Testis (tissue), 3 donors: ENCODE results near the gene CEP78. TPM values are rescaled to one million over a fixed set of nuclear protein-coding genes. Genes with fewer than 3 reads are reported as not detected.

ENCODE experiments used
- DNase-seq: peaks from one replicate; pipeline ENCODE4 v3.0.0-alpha.2; 2019
- H3K27ac ChIP-seq, 2 donors: fragments of 200-600 bp; sonication (generic); one replicate each; pipeline ENCODE4 v1.5.1; 2019
- H3K27me3 ChIP-seq: fragments of 200-600 bp; sonication (generic); one replicate; pipeline ENCODE4 v1.5.1; 2019
- H3K36me3 ChIP-seq: fragments of 200-600 bp; sonication (generic); one replicate; pipeline ENCODE4 v1.5.1; 2017; ENCODE audit warnings: low read depth; ENCODE audit errors: missing control alignments
- H3K4me1 ChIP-seq: fragments of 200-600 bp; sonication (generic); one replicate; pipeline ENCODE4 v1.5.1; 2019
- H3K4me3 ChIP-seq, 2 donors: fragments of 200-600 bp; sonication (generic); one replicate each; pipeline ENCODE4 v1.5.1; 2017 to 2019
- H3K9me3 ChIP-seq: fragments of 200-600 bp; sonication (generic); one replicate; pipeline ENCODE4 v1.5.1; 2017
- CTCF ChIP-seq, 3 experiments: fragments of 450-650 bp in 2 of 3; fragments of 200-600 bp in 1 of 3; sonication (generic) in 1 of 3; IDR thresholded peaks; one replicate each; pipeline ENCODE4 v1.5.1; 2016 to 2019; ENCODE audit warnings: antibody characterized with exemption in 3 of 3, mild to moderate bottlenecking in 2 of 3, moderate library complexity in 1 of 3
- POLR2A ChIP-seq: fragments of 450-650 bp; IDR thresholded peaks from one replicate; pipeline ENCODE4 v1.6.1; 2017; ENCODE audit warnings: antibody characterized with exemption, mild to moderate bottlenecking, moderate library complexity
- WGBS, 2 donors: methylation state at CpG; one replicate each; pipeline ENCODE4 v1.1.5; 2018; 5-methylcytosine and 5-hydroxymethylcytosine counted together
- intact Hi-C: fragments of 100-400 bp; cut with DNase I; formaldehyde crosslinking; loops from one replicate; pipeline ENCODE4 v1.15.1; 2023; ENCODE audit warnings: low total_unique reads
- polyA plus RNA-seq: library from polyadenylated mRNA; stranded (reverse); fragments of 350-450 nt; fragmentation: Illumina TruSeq; extraction: RNeasy Lipid Tissue Mini Kit (QIAGEN cat#74804); gene quantifications from one replicate; pipeline ENCODE4 v1.2.3, GENCODE V29; 2014; ENCODE audit warnings: low read depth, low replicate concordance; ENCODE audit not compliant: insufficient read depth
- total RNA-seq, 2 donors: library from RNA; depleted of rRNA; stranded (reverse); fragments of >200 nt; gene quantifications; one replicate each; pipeline ENCODE4 v1.2.3, GENCODE V29; 2016

The CEP78 gene
- total and polyA plus RNA-seq, 3 donors from 2014 or later: 28.2 to 50.2 (median 37.4) TPM

- H3K27me3 ChIP-seq: no peaks in the 10 kb centered on the region
- TF ChIP-seq CTCF (IDR thresholded peaks at IDR 0.05) (no peak), POLR2A (no peak)
- no peak overlapping the region for H3K4me3 ChIP-seq
- 54 to 55% methylated on average over 7 to 8 of the region's 8 CpGs for WGBS, 2 donors
- H3K4me1 ChIP-seq: no peaks in the 10 kb centered on the region
- DNase-seq: no peak
- no peak overlapping the region for H3K27ac ChIP-seq
- H3K9me3 ChIP-seq: no peaks in the 10 kb centered on the region
- H3K36me3 ChIP-seq: no peaks in the 10 kb centered on the region
- intact Hi-C loops: no loop called here
Measured at GRCh38 chr9:78314953-78315870, 79.3 kb downstream of the CEP78 start.

- 90 to 94% methylated on average over 11 of the region's 11 CpGs for WGBS, 2 donors
- H3K4me3 ChIP-seq: no peak overlapping the region
- no peaks in the 10 kb centered on the region for H3K27me3 ChIP-seq
- no peak for DNase-seq
- no peaks in the 10 kb centered on the region for H3K4me1 ChIP-seq
- TF ChIP-seq CTCF (IDR thresholded peaks at IDR 0.05): no peak
- TF ChIP-seq POLR2A: no peak
- intact Hi-C loops: no loop called here
- H3K9me3 ChIP-seq: no peaks in the 10 kb centered on the region
- H3K36me3 ChIP-seq: no peaks in the 10 kb centered on the region
- no peak overlapping the region for H3K27ac ChIP-seq
Measured at GRCh38 chr9:78316166-78316892, 80.5 kb downstream of the CEP78 start.

- Histone ChIP-seq H3K9me3 (no peaks in the 10 kb centered on the region), H3K27me3 (no peaks in the 10 kb centered on the region), H3K4me1 (no peaks in the 10 kb centered on the region), H3K4me3 (no peak overlapping the region), H3K36me3 (no peaks in the 10 kb centered on the region), H3K27ac (no peak overlapping the region)
- no peak for DNase-seq
- WGBS, 2 donors: 76 to 79% methylated on average over 6 of the region's 6 CpGs
- intact Hi-C loops: no loop called here
- TF ChIP-seq CTCF (IDR thresholded peaks at IDR 0.05) (no peak), POLR2A (no peak)
Measured at GRCh38 chr9:78319197-78320029, 83.5 kb downstream of the CEP78 start.

GRCh38 chr9:78320030-78320693, 84.3 kb downstream of the CEP78 start:
- intact Hi-C loops: no loop called here
- Histone ChIP-seq H3K27ac (no peak overlapping the region), H3K4me3 (no peak overlapping the region), H3K9me3 (no peaks in the 10 kb centered on the region), H3K36me3 (no peaks in the 10 kb centered on the region), H3K27me3 (no peaks in the 10 kb centered on the region), H3K4me1 (no peaks in the 10 kb centered on the region)
- WGBS, 2 donors: 86% methylated on average over 4 of the region's 4 CpGs
- no peak for TF ChIP-seq CTCF (IDR thresholded peaks at IDR 0.05)
- no peak for TF ChIP-seq POLR2A
- DNase-seq: no peak
